H9 (cell line): ENCODE data around the gene THPO. TPM values are rescaled to one million over a fixed set of nuclear protein-coding genes. Genes with fewer than 3 reads are reported as not detected.

Experiments used
- DNase-seq: peaks from one replicate; pipeline ENCODE4 v3.0.0-alpha.2; 2017
- H2AFZ ChIP-seq: one replicate; pipeline ENCODE4 v1.6.1; 2013; ENCODE audit warnings: mild to moderate bottlenecking, low read length, control low read depth, moderate library complexity
- H2AK5ac ChIP-seq: 2 replicates; pipeline ENCODE4 v1.6.1; 2013; ENCODE audit warnings: low read length, control low read depth, mixed read lengths; ENCODE audit not compliant: insufficient read length
- H2BK120ac ChIP-seq: one replicate; pipeline ENCODE4 v1.6.1; 2013; ENCODE audit warnings: low read depth, mild to moderate bottlenecking, low read length, control low read depth, inconsistent platforms; ENCODE audit not compliant: poor library complexity, severe bottlenecking
- H2BK12ac ChIP-seq: 2 replicates; pipeline ENCODE4 v1.6.1; 2013; ENCODE audit warnings: low read length, control low read depth, mixed read lengths, low read depth; ENCODE audit not compliant: insufficient read length
- H2BK15ac ChIP-seq: 2 replicates; pipeline ENCODE4 v1.6.1; 2013; ENCODE audit warnings: low read depth, low read length, control low read depth
- H2BK20ac ChIP-seq: one replicate; pipeline ENCODE4 v1.6.1; 2013; ENCODE audit warnings: low read depth, mild to moderate bottlenecking, low read length, control low read depth, inconsistent platforms; ENCODE audit not compliant: poor library complexity, severe bottlenecking
- H2BK5ac ChIP-seq: 2 replicates; pipeline ENCODE4 v1.6.1; 2013; ENCODE audit warnings: low read length, control low read depth, mixed read lengths; ENCODE audit not compliant: insufficient read length
- H3K14ac ChIP-seq: 2 replicates; pipeline ENCODE4 v1.6.1; 2013; ENCODE audit warnings: low read length, control low read depth; ENCODE audit not compliant: insufficient read depth
- H3K18ac ChIP-seq: 2 replicates; pipeline ENCODE4 v1.6.1; 2013; ENCODE audit warnings: low read depth, mild to moderate bottlenecking, mixed read lengths, low read length, control low read depth; ENCODE audit not compliant: insufficient read length
- H3K23ac ChIP-seq: 2 replicates; pipeline ENCODE4 v1.6.1; 2013; ENCODE audit warnings: low read length, control low read depth, mixed read lengths, low read depth; ENCODE audit not compliant: insufficient read length
- H3K23me2 ChIP-seq: 2 replicates; pipeline ENCODE4 v1.6.1; 2013; ENCODE audit warnings: low read depth, mild to moderate bottlenecking, mixed read lengths, low read length, control low read depth; ENCODE audit not compliant: insufficient read length, poor library complexity, severe bottlenecking
- H3K27ac ChIP-seq: 2 replicates; pipeline ENCODE4 v1.5.1; 2013; ENCODE audit warnings: low read length, control low read depth, mixed read lengths, low read depth; ENCODE audit not compliant: insufficient read length
- H3K27me3 ChIP-seq: 2 replicates; pipeline ENCODE4 v1.6.1; 2013; ENCODE audit warnings: low read length, control low read depth, inconsistent platforms; ENCODE audit not compliant: insufficient read depth
- H3K4ac ChIP-seq: 2 replicates; pipeline ENCODE4 v1.6.1; 2013; ENCODE audit warnings: low read depth, mild to moderate bottlenecking, control low read depth, inconsistent platforms, low read length, moderate library complexity
- H3K4me1 ChIP-seq: 2 replicates; pipeline ENCODE4 v1.6.1; 2013; ENCODE audit warnings: low read length, control low read depth, inconsistent platforms; ENCODE audit not compliant: insufficient read depth
- H3K4me2 ChIP-seq: 2 replicates; pipeline ENCODE4 v1.6.1; 2013; ENCODE audit warnings: low read length, control low read depth, mixed read lengths; ENCODE audit not compliant: insufficient read length, insufficient read depth
- H3K56ac ChIP-seq: 2 replicates; pipeline ENCODE4 v1.6.1; 2013; ENCODE audit warnings: low read depth, mild to moderate bottlenecking, mixed read lengths, low read length, control low read depth; ENCODE audit not compliant: insufficient read length
- H3K79me1 ChIP-seq: 2 replicates; pipeline ENCODE4 v1.6.1; 2013; ENCODE audit warnings: low read depth, mild to moderate bottlenecking, moderate library complexity, low read length, control low read depth, inconsistent platforms; ENCODE audit not compliant: insufficient read depth, poor library complexity, severe bottlenecking
- H3K79me2 ChIP-seq: 2 replicates; pipeline ENCODE4 v1.6.1; 2013; ENCODE audit warnings: low read length, control low read depth, inconsistent platforms; ENCODE audit not compliant: insufficient read depth
- H3K9ac ChIP-seq: 2 replicates; pipeline ENCODE4 v1.6.1; 2013; ENCODE audit warnings: low read length, control low read depth, mixed read lengths; ENCODE audit not compliant: insufficient read length; ENCODE audit errors: extremely low read depth
- H3K9me3 ChIP-seq: one replicate; pipeline ENCODE4 v1.6.1; 2013; ENCODE audit warnings: low read depth, low read length, inconsistent platforms; ENCODE audit not compliant: control insufficient read depth
- H3T11ph ChIP-seq: one replicate; pipeline ENCODE4 v1.6.1; 2013; ENCODE audit warnings: mild to moderate bottlenecking, low read length, control low read depth, inconsistent platforms
- H4K20me1 ChIP-seq: one replicate; pipeline ENCODE4 v1.6.1; 2013; ENCODE audit not compliant: control insufficient read depth, insufficient read length, insufficient read depth
- H4K5ac ChIP-seq: 2 replicates; pipeline ENCODE4 v1.6.1; 2013; ENCODE audit warnings: low read depth, mild to moderate bottlenecking, mixed read lengths, low read length, control low read depth; ENCODE audit not compliant: insufficient read length
- H4K8ac ChIP-seq: replicated peaks from 2 replicates; pipeline ENCODE4 v1.6.1; 2013; ENCODE audit warnings: low read length, control low read depth, mixed read lengths, low read depth; ENCODE audit not compliant: insufficient read length
- H4K91ac ChIP-seq: 2 replicates; pipeline ENCODE4 v1.6.1; 2013; ENCODE audit warnings: low read depth, mild to moderate bottlenecking, moderate library complexity, mixed read lengths, low read length, control low read depth; ENCODE audit not compliant: insufficient read length
- H3K27ac Mint-ChIP-seq, 3 experiments: 2 replicates in 2 of 3; 3 replicates in 1 of 3; pipeline ENCODE4 v1.8.0; 2020 to 2021; ENCODE audit warnings: mixed read lengths in 3 of 3, mild to moderate bottlenecking in 1 of 3, moderate library complexity in 1 of 3
- H3K27me3 Mint-ChIP-seq: 2 replicates; pipeline ENCODE4 v1.8.0; 2021; ENCODE audit warnings: low read depth, mild to moderate bottlenecking, moderate library complexity, mixed read lengths
- H3K36me3 Mint-ChIP-seq, 3 experiments: 2 replicates in 2 of 3; 3 replicates in 1 of 3; pipeline ENCODE4 v1.8.0; 2020 to 2021; ENCODE audit warnings: low read depth in 3 of 3, mixed read lengths in 3 of 3; ENCODE audit not compliant: insufficient read depth in 1 of 3
- H3K4me1 Mint-ChIP-seq, 2 experiments: 2 replicates each; pipeline ENCODE4 v1.8.0; 2020; ENCODE audit warnings: mixed read lengths in 2 of 2
- H3K4me3 Mint-ChIP-seq, 2 experiments: 2 replicates in 1 of 2; 3 replicates in 1 of 2; pipeline ENCODE4 v1.8.0; 2020 to 2021; ENCODE audit warnings: mild to moderate bottlenecking in 2 of 2, mixed read lengths in 2 of 2, moderate library complexity in 1 of 2
- H3K9me3 Mint-ChIP-seq, 2 experiments: 2 replicates in 1 of 2; 3 replicates in 1 of 2; pipeline ENCODE4 v1.8.0; 2020; ENCODE audit warnings: mild to moderate bottlenecking in 2 of 2, mixed read lengths in 2 of 2, moderate library complexity in 1 of 2
- CTCF ChIP-seq: fragments of 200-600 bp; sonication (generic); conservative IDR thresholded peaks from 3 replicates; pipeline ENCODE4 v1.8.0; 2021; ENCODE audit warnings: antibody characterized with exemption, mild to moderate bottlenecking
- WGBS: extraction: QIAGEN DNeasy Blood & Tissue Kit; methylation state at CpG from one replicate; pipeline ENCODE4 v1.1.7; 2013; ENCODE audit warnings: missing lambda C conversion rate, low lambda C conversion rate, mixed read lengths; ENCODE audit not compliant: insufficient read length; ENCODE audit errors: extremely low coverage; 5-methylcytosine and 5-hydroxymethylcytosine counted together
- total RNA-seq: library from RNA; stranded (reverse); gene quantifications from 2 replicates; pipeline ENCODE4 v1.2.1, GENCODE V29; 2021

Gene THPO
- total RNA-seq, 1 experiment from 2014 or later: 0.85 TPM

GRCh38 chr3:184325269-184325668 lies 52.7 kb downstream of the THPO start:
- H3K4me3 Mint-ChIP-seq: no peak overlapping the region; a peak in 1 of 5 replicates
- no peaks in the 10 kb centered on the region for H3K79me1 ChIP-seq
- no peak overlapping the region for H2BK120ac ChIP-seq
- no peaks in the 10 kb centered on the region for H3K4me1 Mint-ChIP-seq
- H3K27me3 Mint-ChIP-seq: no peaks in the 10 kb centered on the region; the same call in none of the 2 replicates
- H3K56ac ChIP-seq: no peak overlapping the region
- no peaks in the 10 kb centered on the region for H4K20me1 ChIP-seq
- H2BK15ac ChIP-seq: no peak overlapping the region
- no peak overlapping the region for H3K23ac ChIP-seq
- H3K4me2 ChIP-seq: no peak overlapping the region
- H2AK5ac ChIP-seq: no peak overlapping the region
- H3K14ac ChIP-seq: no peak overlapping the region
- no peak overlapping the region for H3T11ph ChIP-seq
- H2BK20ac ChIP-seq: no peak overlapping the region
- peaks cover 92 to 99% (median 98%) of the 10 kb centered on the region in 3 experiments for H3K36me3 Mint-ChIP-seq
- H4K8ac ChIP-seq: no peak overlapping the region
- H2BK5ac ChIP-seq: no peak overlapping the region
- no peaks in the 10 kb centered on the region for H3K23me2 ChIP-seq
- H4K91ac ChIP-seq: no peak overlapping the region
- no peak overlapping the region for H2AFZ ChIP-seq
- no peak overlapping the region for H4K5ac ChIP-seq
- no peak for TF ChIP-seq CTCF
- no peaks in the 10 kb centered on the region for H3K4me1 ChIP-seq
- H3K27ac ChIP-seq: no peak overlapping the region
- no peaks in the 10 kb centered on the region for H3K27me3 ChIP-seq
- no peak overlapping the region for H3K4ac ChIP-seq
- H3K18ac ChIP-seq: no peak overlapping the region
- peak overlapping the region in 1 of 3 experiments; percentile 84; a peak in 3 of 7 replicates for H3K27ac Mint-ChIP-seq
- no peak for DNase-seq
- H3K9ac ChIP-seq: no peak overlapping the region
- H3K9me3 Mint-ChIP-seq: no peaks in the 10 kb centered on the region
- H2BK12ac ChIP-seq: no peak overlapping the region
- no peaks in the 10 kb centered on the region for H3K9me3 ChIP-seq
- H3K79me2 ChIP-seq: no peaks in the 10 kb centered on the region
- no CpG with 5 or more reads among the region's 13 CpGs for WGBS
